KOPT-K1 (cell line): ENCODE data around the gene ATP5F1D.

ENCODE experiments used
- H3K27ac ChIP-seq: fragments of 200-600 bp; sonication (generic); 2 replicates; pipeline ENCODE4 v1.5.1; 2016; ENCODE audit warnings: antibody characterized with exemption, mild to moderate bottlenecking, low read depth, low read length; ENCODE audit not compliant: poor library complexity, severe bottlenecking
- H3K36me3 ChIP-seq: fragments of 200-600 bp; sonication (generic); 2 replicates; pipeline ENCODE4 v1.5.1; 2017; ENCODE audit warnings: antibody characterized with exemption, mild to moderate bottlenecking, low read length, moderate library complexity; ENCODE audit not compliant: insufficient read depth
- H3K9me3 ChIP-seq: fragments of 200-600 bp; sonication (generic); 2 replicates; pipeline ENCODE4 v1.5.1; 2017; ENCODE audit warnings: antibody characterized with exemption, low read length, mild to moderate bottlenecking; ENCODE audit not compliant: insufficient read depth, poor library complexity, severe bottlenecking

The ATP5F1D gene

DNA sequence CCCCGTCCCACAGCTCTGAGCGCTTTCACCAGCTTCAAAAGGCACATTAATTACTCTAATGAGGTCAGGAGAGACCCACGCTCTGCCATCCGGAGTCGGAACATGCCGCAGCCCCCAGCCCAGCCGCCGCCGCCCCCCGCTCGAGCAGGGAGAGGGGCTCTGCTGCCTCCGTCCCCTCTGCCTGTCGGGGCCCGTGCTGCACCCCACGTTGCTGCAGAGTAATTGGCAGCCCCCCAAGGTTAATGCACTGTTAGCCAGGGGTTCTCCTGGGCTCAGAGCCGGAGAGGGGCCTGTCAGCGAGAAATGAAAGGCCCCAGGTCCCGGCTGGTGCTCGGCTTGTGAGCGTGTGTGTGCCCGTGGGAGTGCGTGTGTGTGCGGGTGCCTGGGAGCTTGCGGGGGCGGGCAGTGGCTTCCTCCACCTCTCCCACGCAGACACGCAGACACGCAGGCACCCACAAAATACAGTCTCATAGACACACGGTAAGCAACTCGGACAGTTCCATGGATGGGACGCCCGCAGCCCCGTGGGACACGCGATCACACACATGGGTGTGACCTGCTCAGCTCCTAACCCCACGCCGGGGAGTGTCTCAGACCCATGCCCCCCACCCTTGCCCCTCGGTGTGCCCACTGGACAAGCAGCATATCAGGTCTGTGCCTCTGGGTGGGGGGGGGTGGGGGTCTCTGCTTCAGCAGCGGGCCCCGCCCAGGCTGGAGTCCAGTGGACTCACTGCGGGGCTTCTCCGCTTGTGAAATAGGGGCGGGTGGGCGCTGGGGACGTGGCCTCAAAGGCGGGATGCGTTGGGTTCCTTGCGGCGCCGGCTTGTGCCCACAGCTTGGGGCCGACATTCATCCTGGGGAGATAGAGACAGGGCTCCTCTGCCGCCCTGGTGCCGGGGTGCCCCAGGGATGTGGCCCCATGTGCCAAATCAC lies 39.4 kb downstream of the ATP5F1D start:
- Histone ChIP-seq H3K36me3 (peaks cover 36% of the 10 kb centered on the region), H3K27ac (no peak overlapping the region)

GRCh38 chr19:1281569-1282287 lies 40.2 kb downstream of the ATP5F1D start:
- no peak overlapping the region for H3K27ac ChIP-seq
- H3K36me3 ChIP-seq = peaks cover 36% of the 10 kb centered on the region
- no peaks in the 10 kb centered on the region for H3K9me3 ChIP-seq

More for the DNA sequence above, 39.4 kb downstream of the ATP5F1D start:
- H3K9me3 ChIP-seq = no peaks in the 10 kb centered on the region

GRCh38 chr19:1282588-1283206 lies 41.1 kb downstream of the ATP5F1D start:
- Histone ChIP-seq H3K36me3 (peaks cover 27% of the 10 kb centered on the region), H3K27ac (no peak overlapping the region), H3K9me3 (no peaks in the 10 kb centered on the region)

- H3K9me3 ChIP-seq = no peaks in the 10 kb centered on the region
- H3K36me3 ChIP-seq = peaks cover 20% of the 10 kb centered on the region
- H3K27ac ChIP-seq = no peak overlapping the region
These were observed 41.8 kb downstream of the ATP5F1D start for GRCh38 chr19:1283207-1283916.

- Histone ChIP-seq H3K9me3 (no peaks in the 10 kb centered on the region), H3K36me3 (peaks cover 15% of the 10 kb centered on the region), H3K27ac (no peak overlapping the region)
These were observed 42.4 kb downstream of the ATP5F1D start for GRCh38 chr19:1283917-1284292.

DNA sequence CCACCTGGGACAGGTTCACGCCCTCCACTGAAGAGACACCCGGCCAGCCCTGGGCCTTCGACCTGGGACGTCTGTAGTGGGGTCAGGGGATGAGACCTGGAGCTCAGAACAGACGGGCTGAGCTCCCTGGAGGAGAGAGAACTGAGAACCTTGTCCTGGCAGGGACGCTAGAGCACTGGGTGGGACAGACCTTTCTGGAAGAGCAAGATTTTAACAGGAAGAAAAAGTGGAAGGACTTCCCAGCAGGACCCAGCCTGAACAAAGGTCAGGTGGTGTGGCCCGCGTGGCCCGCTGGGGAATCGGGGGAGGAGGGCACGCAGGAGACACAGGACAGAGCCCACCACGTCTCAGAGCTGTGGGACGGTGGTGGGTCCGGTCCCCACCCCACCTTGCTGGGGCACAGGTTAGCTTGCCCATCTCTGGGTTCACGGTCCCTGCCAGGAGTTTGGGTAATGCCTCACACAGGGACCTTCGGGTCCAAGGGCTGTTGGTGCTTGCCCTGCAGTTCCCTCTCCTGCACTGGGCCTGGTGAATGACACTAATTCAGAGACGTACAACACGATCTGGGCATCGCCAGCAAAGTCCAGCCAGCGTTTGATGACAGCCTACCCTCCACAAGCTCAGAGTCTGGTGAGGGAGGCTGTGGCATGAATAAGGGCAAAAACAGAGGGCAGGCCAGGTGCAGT lies 42.9 kb downstream of the ATP5F1D start:
- H3K9me3 ChIP-seq = no peaks in the 10 kb centered on the region
- H3K27ac ChIP-seq = no peak overlapping the region
- H3K36me3 ChIP-seq = peaks cover 10% of the 10 kb centered on the region

DNA sequence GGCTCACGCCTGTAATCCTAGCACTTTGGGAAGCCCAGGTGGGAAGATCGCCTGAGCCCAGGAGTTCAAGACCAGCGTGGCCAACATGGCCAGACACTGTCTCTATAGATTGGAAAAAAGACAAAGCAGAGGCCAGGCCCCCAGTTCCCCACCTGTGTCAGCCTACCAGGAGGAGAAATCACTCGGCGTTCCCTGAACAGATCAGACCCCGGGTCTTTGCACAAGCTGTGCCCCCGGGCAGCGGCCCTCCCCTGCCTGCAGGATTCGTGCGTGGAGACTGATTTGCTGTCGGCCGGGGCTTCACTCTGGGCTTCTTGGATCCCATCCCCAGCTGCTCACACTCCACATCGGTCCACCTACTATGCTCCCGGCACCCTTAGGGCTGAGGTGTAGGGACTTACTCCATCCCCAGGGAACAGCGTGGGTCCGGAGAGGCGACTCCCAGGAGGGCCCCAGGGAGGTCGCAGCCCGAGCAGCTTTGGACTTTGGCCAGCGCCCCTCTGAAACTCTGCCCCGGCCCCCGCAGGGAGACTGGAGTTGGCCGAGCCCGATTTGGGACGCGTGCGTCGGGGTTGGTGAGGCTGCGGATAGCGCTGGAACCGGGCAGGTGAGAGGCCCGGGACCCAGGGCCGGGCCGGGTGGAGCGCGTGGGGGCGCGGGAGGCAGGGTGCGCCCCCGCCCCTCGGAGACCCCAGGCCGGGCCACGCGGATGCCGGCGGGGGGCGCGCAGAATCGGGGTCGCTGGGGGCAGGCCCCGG lies 43.6 kb downstream of the ATP5F1D start:
- no peak overlapping the region for H3K27ac ChIP-seq
- H3K9me3 ChIP-seq = no peaks in the 10 kb centered on the region
- H3K36me3 ChIP-seq = 0 out of 2 replicates have a peak, but pooled peaks cover 4% of the 10 kb centered on the region

DNA sequence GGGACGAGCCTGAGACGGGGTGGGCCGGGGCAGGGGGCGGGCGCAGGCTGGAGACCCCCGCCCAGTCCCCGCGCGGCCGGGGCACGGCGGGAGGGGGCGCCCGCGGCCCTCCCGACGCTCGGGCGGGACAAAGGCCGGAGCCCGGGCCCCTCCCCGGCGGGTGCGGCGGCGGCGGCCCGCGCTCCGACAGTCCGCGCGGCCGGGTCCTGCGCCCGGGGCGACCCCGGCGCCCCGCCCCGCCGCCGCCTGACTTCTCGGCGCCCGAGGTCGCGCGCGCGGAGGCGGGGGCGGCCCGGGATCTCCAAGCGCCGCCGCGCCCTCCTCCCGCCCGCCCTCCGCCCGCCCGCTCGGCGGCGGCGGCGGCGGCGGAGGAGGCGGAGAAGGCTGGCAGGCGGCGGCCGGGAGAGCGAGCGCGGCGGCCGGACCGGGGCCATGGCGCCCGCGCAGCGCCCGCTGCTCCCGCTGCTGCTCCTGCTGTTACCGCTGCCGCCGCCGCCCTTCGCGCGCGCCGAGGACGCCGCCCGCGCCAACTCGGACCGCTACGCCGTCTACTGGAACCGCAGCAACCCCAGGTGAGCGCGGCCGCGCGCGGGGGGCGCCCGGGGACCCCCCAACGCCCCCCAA lies 44.3 kb downstream of the ATP5F1D start, which contains the start of gene EFNA2:
TSS of gene EFNA2 (plus strand) at position 137 of the 624 bp plus-strand sequence. CDS start at position 433, 296 bp downstream.
- no peaks in the 10 kb centered on the region for H3K36me3 ChIP-seq
- H3K9me3 ChIP-seq = no peaks in the 10 kb centered on the region
- no peak within 1 kb of the TSS for H3K27ac ChIP-seq

GRCh38 chr19:1286487-1287353 lies 45.2 kb downstream of the ATP5F1D start:
- H3K9me3 ChIP-seq = no peaks in the 10 kb centered on the region
- H3K27ac ChIP-seq = no peak overlapping the region
- H3K36me3 ChIP-seq = no peaks in the 10 kb centered on the region

- H3K9me3 ChIP-seq = no peaks in the 10 kb centered on the region
- H3K36me3 ChIP-seq = no peaks in the 10 kb centered on the region
- no peak overlapping the region for H3K27ac ChIP-seq
These were observed 46.0 kb downstream of the ATP5F1D start for GRCh38 chr19:1287354-1288225.

- Histone ChIP-seq H3K27ac (no peak overlapping the region), H3K36me3 (no peaks in the 10 kb centered on the region), H3K9me3 (no peaks in the 10 kb centered on the region)
These were observed 46.7 kb downstream of the ATP5F1D start for GRCh38 chr19:1288226-1288612.
